Ishikawa (cell line): ENCODE data around the gene HAGHL.

Experiments
- CEBPB ChIP-seq: IDR thresholded peaks from 2 replicates; pipeline ENCODE4 v1.6.1; 2012
- CREB1 ChIP-seq: IDR thresholded peaks from 2 replicates; pipeline ENCODE4 v1.6.1; 2012; ENCODE audit warnings: low read depth
- EGR1 ChIP-seq: IDR thresholded peaks from 2 replicates; pipeline ENCODE4 v1.6.1; 2012
- MAX ChIP-seq: IDR thresholded peaks from 2 replicates; pipeline ENCODE4 v1.6.1; 2012
- NFIC ChIP-seq: IDR thresholded peaks from 2 replicates; pipeline ENCODE4 v1.6.1; 2012
- RAD21 ChIP-seq: IDR thresholded peaks from 2 replicates; pipeline ENCODE4 v1.6.1; 2012; ENCODE audit warnings: low read depth
- REST ChIP-seq: IDR thresholded peaks from 2 replicates; pipeline ENCODE4 v1.6.1; 2012; ENCODE audit warnings: low read depth, mild to moderate bottlenecking
- TAF1 ChIP-seq: IDR thresholded peaks from 2 replicates; pipeline ENCODE4 v1.6.1; 2012; ENCODE audit warnings: low read depth, mild to moderate bottlenecking
- USF1 ChIP-seq: IDR thresholded peaks from 2 replicates; pipeline ENCODE4 v1.6.1; 2012

- TF ChIP-seq CEBPB (no peak), MAX (no peak), EGR1 (no peak), TAF1 (no peak), REST (no peak), USF1 (no peak), RAD21 (no peak), NFIC (no peak), CREB1 (no peak)
Measured at GRCh38 chr16:684961-685696, 41.8 kb upstream of the HAGHL start.
